Loucy (cell line): ENCODE measurements around the gene QRFPR.
"Not testable (repeated sequence)": the region's sequence is repeated elsewhere in the genome, so short reads cannot be mapped to it uniquely, and the experiment has no call there.

ENCODE experiments used
- EZH2phosphoT487 ChIP-seq: fragments of 200-600 bp; IDR thresholded peaks from 2 replicates; pipeline ENCODE4 v1.6.1; 2018; ENCODE audit warnings: antibody characterized with exemption, mild to moderate bottlenecking, moderate library complexity, borderline replicate concordance
- TF ChIP-seq, protein P1 (sequence below): fragments of 200-600 bp; sonication (generic); conservative IDR thresholded peaks from 2 replicates; pipeline ENCODE4 v1.5.1; 2014; ENCODE audit warnings: mild to moderate bottlenecking, antibody characterized with exemption, low read length

DNA sequence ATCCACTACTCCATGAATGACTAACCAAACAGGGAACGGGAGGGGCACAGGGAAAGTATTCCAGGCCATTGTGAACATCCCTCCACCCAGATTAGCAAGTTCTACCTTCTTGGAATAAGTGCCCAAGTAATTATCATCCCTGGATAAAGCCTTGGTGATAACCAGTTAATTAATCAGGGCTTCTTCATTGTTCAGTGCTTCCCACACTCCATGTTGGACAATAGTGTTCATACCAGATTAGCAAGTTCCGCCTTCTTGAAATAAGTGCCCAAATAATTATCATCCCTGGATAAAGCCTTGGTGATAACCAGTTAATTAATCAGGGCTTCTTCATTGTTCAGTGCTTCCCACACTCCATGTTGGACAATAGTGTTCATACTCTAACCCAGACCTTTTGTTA, 67.4 kb downstream of the QRFPR start:
- TF ChIP-seq, protein P1, sequence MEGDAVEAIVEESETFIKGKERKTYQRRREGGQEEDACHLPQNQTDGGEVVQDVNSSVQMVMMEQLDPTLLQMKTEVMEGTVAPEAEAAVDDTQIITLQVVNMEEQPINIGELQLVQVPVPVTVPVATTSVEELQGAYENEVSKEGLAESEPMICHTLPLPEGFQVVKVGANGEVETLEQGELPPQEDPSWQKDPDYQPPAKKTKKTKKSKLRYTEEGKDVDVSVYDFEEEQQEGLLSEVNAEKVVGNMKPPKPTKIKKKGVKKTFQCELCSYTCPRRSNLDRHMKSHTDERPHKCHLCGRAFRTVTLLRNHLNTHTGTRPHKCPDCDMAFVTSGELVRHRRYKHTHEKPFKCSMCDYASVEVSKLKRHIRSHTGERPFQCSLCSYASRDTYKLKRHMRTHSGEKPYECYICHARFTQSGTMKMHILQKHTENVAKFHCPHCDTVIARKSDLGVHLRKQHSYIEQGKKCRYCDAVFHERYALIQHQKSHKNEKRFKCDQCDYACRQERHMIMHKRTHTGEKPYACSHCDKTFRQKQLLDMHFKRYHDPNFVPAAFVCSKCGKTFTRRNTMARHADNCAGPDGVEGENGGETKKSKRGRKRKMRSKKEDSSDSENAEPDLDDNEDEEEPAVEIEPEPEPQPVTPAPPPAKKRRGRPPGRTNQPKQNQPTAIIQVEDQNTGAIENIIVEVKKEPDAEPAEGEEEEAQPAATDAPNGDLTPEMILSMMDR = not testable (repeated sequence)
- TF ChIP-seq EZH2phosphoT487 = not testable (repeated sequence)
